Suprapubic skin (tissue), 4 donors: ENCODE results near the gene C8G.

Experiments
- EP300 ChIP-seq: sonication (generic); formaldehyde crosslinking; IDR thresholded peaks from one replicate; pipeline ENCODE4 v1.6.1; 2017; ENCODE audit warnings: antibody characterized with exemption
- POLR2A ChIP-seq, 2 donors: fragments of 450-650 bp; IDR thresholded peaks; one replicate each; pipeline ENCODE4 v1.6.1; 2017; ENCODE audit warnings: antibody characterized with exemption in 2 of 2, mild to moderate bottlenecking in 2 of 2, moderate library complexity in 2 of 2
- POLR2AphosphoS5 ChIP-seq, 3 donors: sonication (generic); formaldehyde crosslinking; IDR thresholded peaks; one replicate each; pipeline ENCODE4 v1.6.1; 2017; ENCODE audit warnings: antibody characterized with exemption in 3 of 3
- TF ChIP-seq, protein P1 (sequence below), 2 donors: fragments of 200-600 bp in 1 of 2; fragments of 450-650 bp in 1 of 2; sonication (generic) in 1 of 2; IDR thresholded peaks; one replicate each; pipeline ENCODE4 v1.5.1; 2016 to 2019; ENCODE audit warnings: antibody characterized with exemption in 2 of 2, mild to moderate bottlenecking in 1 of 2, moderate library complexity in 1 of 2

DNA sequence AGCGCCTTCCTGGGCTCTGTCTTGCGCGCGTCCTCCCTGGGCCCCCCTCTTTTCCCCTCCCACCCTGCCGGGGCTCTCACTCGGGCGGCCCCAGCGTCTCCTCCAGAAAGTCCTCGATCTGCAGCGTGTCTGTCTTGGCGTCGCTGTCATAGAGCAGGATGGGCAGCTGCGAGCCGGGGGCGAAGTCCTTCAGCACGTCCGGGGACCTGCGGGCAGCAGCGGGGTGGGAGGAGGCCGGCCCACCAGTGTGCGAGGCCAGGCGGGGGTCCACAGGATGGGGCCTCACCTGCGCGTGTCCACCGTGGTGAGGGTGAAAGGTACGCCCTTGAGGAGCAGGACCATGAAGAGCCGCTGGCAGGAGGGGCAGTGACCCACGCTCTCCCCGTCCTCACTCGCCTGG lies 50.3 kb downstream of the C8G start:
- TF ChIP-seq, protein P1, sequence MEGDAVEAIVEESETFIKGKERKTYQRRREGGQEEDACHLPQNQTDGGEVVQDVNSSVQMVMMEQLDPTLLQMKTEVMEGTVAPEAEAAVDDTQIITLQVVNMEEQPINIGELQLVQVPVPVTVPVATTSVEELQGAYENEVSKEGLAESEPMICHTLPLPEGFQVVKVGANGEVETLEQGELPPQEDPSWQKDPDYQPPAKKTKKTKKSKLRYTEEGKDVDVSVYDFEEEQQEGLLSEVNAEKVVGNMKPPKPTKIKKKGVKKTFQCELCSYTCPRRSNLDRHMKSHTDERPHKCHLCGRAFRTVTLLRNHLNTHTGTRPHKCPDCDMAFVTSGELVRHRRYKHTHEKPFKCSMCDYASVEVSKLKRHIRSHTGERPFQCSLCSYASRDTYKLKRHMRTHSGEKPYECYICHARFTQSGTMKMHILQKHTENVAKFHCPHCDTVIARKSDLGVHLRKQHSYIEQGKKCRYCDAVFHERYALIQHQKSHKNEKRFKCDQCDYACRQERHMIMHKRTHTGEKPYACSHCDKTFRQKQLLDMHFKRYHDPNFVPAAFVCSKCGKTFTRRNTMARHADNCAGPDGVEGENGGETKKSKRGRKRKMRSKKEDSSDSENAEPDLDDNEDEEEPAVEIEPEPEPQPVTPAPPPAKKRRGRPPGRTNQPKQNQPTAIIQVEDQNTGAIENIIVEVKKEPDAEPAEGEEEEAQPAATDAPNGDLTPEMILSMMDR (IDR thresholded peaks at IDR 0.05), result no peak
- TF ChIP-seq POLR2A (IDR thresholded peaks at IDR 0.05), result no peak
- TF ChIP-seq EP300, result no peak
- TF ChIP-seq POLR2AphosphoS5 (IDR thresholded peaks at IDR 0.05), result no peak
